ENCODE results near the gene CNKSR3. TPM values are rescaled to one million over a fixed set of nuclear protein-coding genes. Genes with fewer than 3 reads are reported as not detected.
"Not testable (repeated sequence)": the region's sequence is repeated elsewhere in the genome, so short reads cannot be mapped to it uniquely, and the experiment has no call there.

Gene CNKSR3
- total and polyA plus RNA-seq, 2 of the 8 experiments (the other 6 are each of a cell fraction or from before 2014, with no cell fraction given): 1.2 to 6.2 TPM

DNA sequence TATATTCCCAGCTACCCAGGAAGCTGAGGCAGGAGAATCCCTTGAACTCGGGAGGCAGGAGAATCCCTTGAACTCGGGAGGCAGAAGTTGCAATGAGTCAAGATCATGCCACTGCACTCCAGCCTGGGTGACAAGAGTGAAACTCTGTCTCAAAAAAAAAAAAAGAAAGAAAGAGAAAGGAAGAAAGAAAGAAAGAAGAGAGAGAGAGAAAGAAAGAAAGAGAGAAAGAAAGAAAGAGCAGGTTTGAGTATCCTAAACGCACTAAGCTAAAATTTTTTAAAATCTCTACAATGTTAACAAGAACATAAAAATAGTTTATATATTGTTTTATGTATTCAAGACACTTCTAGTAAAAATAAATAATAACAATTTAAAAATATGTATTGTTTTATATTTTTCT, 4.6 kb upstream of the CNKSR3 start:
- not testable (repeated sequence) for H3K56ac ChIP-seq (replicated peaks; ENCODE audit: insufficient read length, low read depth, low read length); H3K23ac ChIP-seq (ENCODE audit: insufficient read length); H3K9me3 ChIP-seq (ENCODE audit: insufficient read depth in 2 of 2, low read depth in 1 of 2, low read length in 1 of 2); H3K79me2 ChIP-seq (ENCODE audit: control insufficient read depth in 1 of 2, insufficient read depth in 2 of 2, low read length in 2 of 2); H3K27me3 ChIP-seq (replicated peaks in 1 of 4; ENCODE audit: control insufficient read depth in 3 of 4, extremely low read depth in 1 of 4, insufficient read depth in 3 of 4, low read length in 3 of 4); H3K36me3 ChIP-seq (ENCODE audit: control insufficient read depth in 2 of 4, insufficient read depth in 4 of 4, low read length in 3 of 4); H3K4me2 ChIP-seq (ENCODE audit: insufficient read depth in 1 of 2, low read depth in 2 of 2, low read length in 2 of 2); H2BK120ac ChIP-seq (replicated peaks; ENCODE audit: low read depth, low read length); H3K18ac ChIP-seq (ENCODE audit: extremely low read depth, low read length); H2AK5ac ChIP-seq (ENCODE audit: low read depth, low read length); H2BK15ac ChIP-seq (ENCODE audit: low read length); H3K14ac ChIP-seq (ENCODE audit: insufficient read length); DNase-seq (ENCODE audit: low read depth in 1 of 2, low spot score in 2 of 2); H4K20me1 ChIP-seq (replicated peaks in 1 of 2; ENCODE audit: control insufficient read depth in 1 of 2, insufficient read depth in 2 of 2, low read length in 2 of 2); H2BK12ac ChIP-seq (ENCODE audit: low read depth, low read length); H4K91ac ChIP-seq (replicated peaks; ENCODE audit: insufficient read length, low read length); H3K27ac ChIP-seq (ENCODE audit: low read depth, low read length); H2AFZ ChIP-seq (ENCODE audit: low read length); H4K8ac ChIP-seq (ENCODE audit: extremely low read depth, insufficient read depth, low read length); FAIRE-seq; H3K79me1 ChIP-seq (ENCODE audit: low read depth, low read length); H3K4ac ChIP-seq (replicated peaks; ENCODE audit: insufficient read length, low read depth, low read length); H3K4me3 ChIP-seq (ENCODE audit: extremely low read depth in 1 of 4, insufficient read depth in 2 of 4, low read depth in 3 of 4, low read length in 4 of 4); H3K9ac ChIP-seq (replicated peaks in 1 of 4; ENCODE audit: extremely low read depth in 1 of 4, low read depth in 3 of 4, low read length in 3 of 4); H2BK20ac ChIP-seq (ENCODE audit: low read length); H3K23me2 ChIP-seq (ENCODE audit: low read depth, low read length); H2BK5ac ChIP-seq (ENCODE audit: low read depth, low read length); H4K5ac ChIP-seq (ENCODE audit: insufficient read length, low read depth, low read length)
- WGBS, 2 experiments (ENCODE audit: extremely low coverage in 1 of 2, insufficient coverage in 1 of 2, insufficient read length in 1 of 2, insufficient replicate concordance in 2 of 2, low coverage in 1 of 2, low lambda C conversion rate in 2 of 2, missing lambda C conversion rate in 1 of 2): 85% methylated on average over 3 of the region's 3 CpGs; no CpG with 5 or more reads in 1 of the 2 experiments
- H3K4me1 ChIP-seq (replicated peaks in 1 of 4; ENCODE audit: control insufficient read depth in 3 of 4, insufficient read depth in 4 of 4, low read length in 3 of 4): peaks cover 3 to 17% (median 8%) of the 10 kb centered on the region in 4 experiments; a peak in 5 of 7 replicates
- POLR2A ChIA-PET (ENCODE audit: partially characterized antibody): interaction anchor here (1.2 kb wide), 1 partner anchor 11 kb away, joined by 3 read pairs; no protein-coding TSS in a partner anchor
- CTCF ChIA-PET (ENCODE audit: partially characterized antibody): interaction anchor here (0.9 kb wide), 1 partner anchor 15 kb away, joined by 3 read pairs; no protein-coding TSS in a partner anchor
